Thyroid gland (tissue), 4 donors: ENCODE data around the gene PTK7. TPM values are rescaled to one million over a fixed set of nuclear protein-coding genes. Genes with fewer than 3 reads are reported as not detected.
A peak's percentile ranks its signal among the peaks of the same experiment; 100 is the strongest.
"Not testable (repeated sequence)": the region's sequence is repeated elsewhere in the genome, so short reads cannot be mapped to it uniquely, and the experiment has no call there.

Experiments used
- DNase-seq, 2 donors: peaks; one replicate each; pipeline ENCODE4 v3.0.0-alpha.2; 2019
- H3K27ac ChIP-seq, 3 donors: fragments of 200-600 bp; sonication (generic); 1 replicate in 2 of 3; 2 replicates in 1 of 3; pipeline ENCODE4 v1.5.1; 2016 to 2019; ENCODE audit warnings: mild to moderate bottlenecking in 1 of 3, moderate library complexity in 1 of 3
- H3K27me3 ChIP-seq: fragments of 200-600 bp; sonication (generic); one replicate; pipeline ENCODE4 v1.5.1; 2019
- H3K36me3 ChIP-seq, 2 donors: fragments of 200-600 bp; sonication (generic); one replicate each; pipeline ENCODE4 v1.5.1; 2016 to 2019
- H3K4me1 ChIP-seq, 2 donors: fragments of 200-600 bp; sonication (generic); one replicate each; pipeline ENCODE4 v1.5.1; 2017 to 2019
- H3K4me3 ChIP-seq, 3 donors: fragments of 200-600 bp; sonication (generic); replicated peaks in 1 of 3; 1 replicate in 2 of 3; 2 replicates in 1 of 3; pipeline ENCODE4 v1.5.1; 2016; ENCODE audit warnings: mild to moderate bottlenecking in 1 of 3
- H3K9me3 ChIP-seq: fragments of 200-600 bp; sonication (generic); one replicate; pipeline ENCODE4 v1.5.1; 2017
- CTCF ChIP-seq, 6 experiments: fragments of 200-600 bp in 3 of 6; fragments of 450-650 bp in 3 of 6; sonication (generic) in 3 of 6; IDR thresholded peaks; one replicate each; pipeline ENCODE4 v1.5.1; 2016 to 2019; ENCODE audit warnings: antibody characterized with exemption in 6 of 6, mild to moderate bottlenecking in 2 of 6, inconsistent platforms in 1 of 6, moderate library complexity in 1 of 6
- POLR2A ChIP-seq, 2 donors: fragments of 450-650 bp; IDR thresholded peaks; one replicate each; pipeline ENCODE4 v1.6.1; 2017; ENCODE audit warnings: antibody characterized with exemption in 2 of 2, mild to moderate bottlenecking in 2 of 2, moderate library complexity in 1 of 2
- WGBS, 2 donors: methylation state at CpG; one replicate each; pipeline ENCODE4 v1.1.5; 2017; 5-methylcytosine and 5-hydroxymethylcytosine counted together
- intact Hi-C: fragments of 100-400 bp; cut with DNase I; formaldehyde crosslinking; loops from one replicate; pipeline ENCODE4 v1.15.1; 2023
- total RNA-seq, 4 donors: library from RNA; depleted of rRNA; stranded (reverse); fragments of >200 nt; gene quantifications; one replicate each; pipeline ENCODE4 v1.2.3, GENCODE V29; 2016

Gene PTK7
- total RNA-seq, 4 donors from 2014 or later = 43.8 to 58.9 (median 55.0) TPM

DNA sequence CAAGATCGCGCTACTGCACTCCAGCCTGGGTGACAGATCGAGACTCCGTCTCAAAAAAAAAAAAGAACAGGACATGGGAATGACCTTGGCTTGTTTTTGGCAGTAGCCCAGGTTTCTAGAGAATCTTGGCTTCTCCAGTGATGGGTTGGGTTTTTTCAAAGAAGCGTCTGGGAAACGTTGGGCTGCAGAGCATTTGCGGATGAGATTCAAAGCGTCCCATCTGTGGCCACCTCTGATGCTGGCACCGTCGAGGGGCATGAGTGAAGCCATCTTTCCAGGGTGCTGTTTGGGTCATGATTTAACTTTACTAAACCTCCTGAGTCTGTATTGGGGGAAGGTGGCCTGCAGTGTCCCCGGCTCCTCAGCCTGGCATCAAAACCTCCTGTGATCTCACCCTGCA, 51.8 kb downstream of the PTK7 start:
- no peaks in the 10 kb centered on the region for H3K9me3 ChIP-seq
- DNase-seq = peak; percentile 14 to 18
- no peak overlapping the region for H3K4me3 ChIP-seq
- intact Hi-C loops = no loop called here
- WGBS, 2 donors = 54 to 57% methylated on average over 11 of the region's 11 CpGs
- H3K4me1 ChIP-seq = peaks cover 0 to 4% of the 10 kb centered on the region in 2 donors
- H3K27ac ChIP-seq = no peak overlapping the region
- peaks cover 0 to 3% of the 10 kb centered on the region in 2 donors for H3K36me3 ChIP-seq
- TF ChIP-seq CTCF (IDR thresholded peaks at IDR 0.05) = no peak
- no peak for TF ChIP-seq POLR2A (IDR thresholded peaks at IDR 0.05)
- no peaks in the 10 kb centered on the region for H3K27me3 ChIP-seq

DNA sequence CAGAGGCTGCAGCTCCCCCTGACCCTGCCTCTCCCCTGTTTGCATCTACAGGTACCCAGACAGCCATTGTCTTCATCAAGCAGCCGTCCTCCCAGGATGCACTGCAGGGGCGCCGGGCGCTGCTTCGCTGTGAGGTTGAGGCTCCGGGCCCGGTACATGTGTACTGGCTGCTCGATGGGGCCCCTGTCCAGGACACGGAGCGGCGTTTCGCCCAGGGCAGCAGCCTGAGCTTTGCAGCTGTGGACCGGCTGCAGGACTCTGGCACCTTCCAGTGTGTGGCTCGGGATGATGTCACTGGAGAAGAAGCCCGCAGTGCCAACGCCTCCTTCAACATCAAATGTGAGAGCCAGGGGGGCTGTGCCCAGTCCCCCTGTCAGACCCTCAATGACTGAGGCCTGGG, 52.8 kb downstream of the PTK7 start:
- Histone ChIP-seq H3K4me1 (peaks cover 0 to 4% of the 10 kb centered on the region in 2 donors), H3K9me3 (no peaks in the 10 kb centered on the region), H3K27me3 (no peaks in the 10 kb centered on the region), H3K36me3 (peaks cover 0 to 3% of the 10 kb centered on the region in 2 donors), H3K27ac (no peak overlapping the region), H3K4me3 (no peak overlapping the region)
- no peak for DNase-seq
- intact Hi-C loops = no loop called here
- TF ChIP-seq POLR2A (IDR thresholded peaks at IDR 0.05) = no peak
- TF ChIP-seq CTCF (IDR thresholded peaks at IDR 0.05) = no peak
- WGBS, 2 donors = 85 to 90% methylated on average over 2 to 13 of the region's 16 CpGs

- no peaks in the 10 kb centered on the region for H3K27me3 ChIP-seq
- peak in 2 of 6 experiments; percentile 19 to 24 for TF ChIP-seq CTCF (IDR thresholded peaks at IDR 0.05)
- TF ChIP-seq POLR2A (IDR thresholded peaks at IDR 0.05) = no peak
- intact Hi-C loops = no loop called here
- no peak overlapping the region for H3K4me3 ChIP-seq
- H3K9me3 ChIP-seq = no peaks in the 10 kb centered on the region
- DNase-seq = peak in 1 of 2 donors; percentile 25
- no peak overlapping the region for H3K27ac ChIP-seq
- 57 to 62% methylated on average over 15 of the region's 15 CpGs for WGBS, 2 donors
- peaks cover 0 to 3% of the 10 kb centered on the region in 2 donors for H3K36me3 ChIP-seq
- H3K4me1 ChIP-seq = peaks cover 0 to 4% of the 10 kb centered on the region in 2 donors
Measured at GRCh38 chr6:43129434-43130194, 53.5 kb downstream of the PTK7 start.

- DNase-seq = no peak
- Histone ChIP-seq H3K9me3 (no peaks in the 10 kb centered on the region), H3K27ac (no peak overlapping the region), H3K36me3 (peaks cover 0 to 3% of the 10 kb centered on the region in 2 donors), H3K4me3 (no peak overlapping the region), H3K4me1 (peaks cover 0 to 4% of the 10 kb centered on the region in 2 donors), H3K27me3 (no peaks in the 10 kb centered on the region)
- WGBS, 2 donors = 92 to 96% methylated on average over 6 to 7 of the region's 7 CpGs
- intact Hi-C loops = no loop called here
- TF ChIP-seq POLR2A (IDR thresholded peaks at IDR 0.05) (no peak), CTCF (IDR thresholded peaks at IDR 0.05) (no peak)
Measured at GRCh38 chr6:43130429-43130828, 54.3 kb downstream of the PTK7 start.

DNA sequence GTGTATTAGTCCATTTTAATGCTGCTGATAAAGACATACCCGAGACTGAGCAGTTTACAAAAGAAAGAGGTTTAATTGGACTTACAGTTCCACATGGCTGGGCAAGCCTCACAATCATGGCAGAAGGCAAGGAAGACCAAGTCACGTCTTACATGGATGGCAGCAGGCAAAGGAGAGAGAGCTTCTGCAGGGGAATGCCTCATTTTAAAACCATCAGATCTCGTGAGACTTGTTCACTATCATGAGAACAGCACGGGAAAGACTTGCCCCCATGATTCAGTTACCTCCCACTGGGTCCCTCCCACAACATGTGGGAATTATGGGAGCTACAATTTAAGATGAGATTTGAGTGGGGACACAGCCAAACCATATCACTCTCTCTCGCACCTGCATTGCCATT, 55.3 kb downstream of the PTK7 start:
- H3K27me3 ChIP-seq, intact Hi-C loops, H3K4me3 ChIP-seq, DNase-seq, H3K36me3 ChIP-seq, H3K4me1 ChIP-seq, H3K9me3 ChIP-seq, H3K27ac ChIP-seq: not testable (repeated sequence)
- 83 to 89% methylated on average over 5 of the region's 5 CpGs for WGBS, 2 donors
